OCI-LY7 (cell line): ENCODE results near the gene ELF4. TPM values are rescaled to one million over a fixed set of nuclear protein-coding genes. Genes with fewer than 3 reads are reported as not detected.
A peak's percentile ranks its signal among the peaks of the same experiment; 100 is the strongest.

Experiments used
- BruUV-seq: library from RNA; stranded (reverse); fragments of 400-500 nt; replicated peaks from 2 replicates; lab custom pipeline; 2021; lab: Mats Ljungman, UMichigan
- CTCF ChIA-PET: fragments of 300-600 bp; sonication (Branson Sonifier 250); formaldehyde crosslinking; loops from one replicate; lab custom pipeline; 2022; ENCODE audit warnings: antibody characterized with exemption; ENCODE audit not compliant: unreplicated experiment; lab: Charles Lee
- POLR2A ChIA-PET: fragments of 300-600 bp; sonication (Branson Sonifier 250); formaldehyde crosslinking; loops from one replicate; lab custom pipeline; 2022; ENCODE audit warnings: antibody characterized with exemption; lab: Charles Lee
- DNase-seq: peaks from one replicate; pipeline ENCODE4 v3.0.0-alpha.2; 2015; ENCODE audit warnings: low spot score
- H2AFZ ChIP-seq: fragments of 200-600 bp; sonication (generic), shearing (Covaris generic); 2 replicates; pipeline ENCODE4 v1.6.1; 2014; ENCODE audit warnings: mild to moderate bottlenecking, antibody characterized with exemption, low read length, moderate library complexity
- H3K27ac ChIP-seq: fragments of 200-600 bp; sonication (generic); 2 replicates; pipeline ENCODE4 v1.5.1; 2014; ENCODE audit warnings: mixed run types, low read depth, mild to moderate bottlenecking, moderate library complexity, low read length, inconsistent platforms; ENCODE audit not compliant: poor library complexity, severe bottlenecking
- H3K36me3 ChIP-seq: fragments of 200-600 bp; sonication (generic); 2 replicates; pipeline ENCODE4 v1.6.1; 2014; ENCODE audit warnings: mild to moderate bottlenecking, antibody characterized with exemption, low read length, moderate library complexity, mixed read lengths; ENCODE audit not compliant: insufficient read depth
- H3K4me1 ChIP-seq: fragments of 200-600 bp; sonication (generic); 2 replicates; pipeline ENCODE4 v1.5.1; 2014; ENCODE audit warnings: mild to moderate bottlenecking, low read length; ENCODE audit not compliant: insufficient read depth, poor library complexity, severe bottlenecking
- H3K4me2 ChIP-seq: fragments of 200-600 bp; sonication (generic); 2 replicates; pipeline ENCODE4 v1.6.1; 2014; ENCODE audit warnings: mild to moderate bottlenecking, low read length
- H3K4me3 ChIP-seq: fragments of 200-600 bp; sonication (generic); 2 replicates; pipeline ENCODE4 v1.5.1; 2014; ENCODE audit warnings: mild to moderate bottlenecking, low read depth, low read length; ENCODE audit not compliant: poor library complexity, severe bottlenecking
- H3K79me2 ChIP-seq: fragments of 200-600 bp; sonication (generic); 2 replicates; pipeline ENCODE4 v1.6.1; 2016; ENCODE audit warnings: low read depth, mild to moderate bottlenecking, low read length, moderate library complexity, mixed read lengths; ENCODE audit not compliant: insufficient read depth
- H3K9me2 ChIP-seq: fragments of 200-600 bp; sonication (generic); 2 replicates; pipeline ENCODE4 v1.6.1; 2016; ENCODE audit warnings: mild to moderate bottlenecking, low read length, mixed read lengths; ENCODE audit not compliant: insufficient read depth
- H3K9me3 ChIP-seq: fragments of 200-600 bp; sonication (generic); 2 replicates; pipeline ENCODE4 v1.6.1; 2014; ENCODE audit warnings: mild to moderate bottlenecking, mixed run types, low read length, mixed read lengths
- H4K20me1 ChIP-seq: fragments of 200-600 bp; sonication (generic); 2 replicates; pipeline ENCODE4 v1.6.1; 2014; ENCODE audit warnings: mild to moderate bottlenecking, antibody characterized with exemption, low read length, moderate library complexity, mixed read lengths; ENCODE audit not compliant: insufficient read depth
- EZH2phosphoT487 ChIP-seq: fragments of 200-600 bp; sonication (generic); IDR thresholded peaks from 2 replicates; pipeline ENCODE4 v1.6.1; 2018; ENCODE audit warnings: low read depth, borderline replicate concordance, mild to moderate bottlenecking, mixed run types, antibody characterized with exemption, low read length, moderate library complexity, mixed read lengths
- intact Hi-C: fragments of 100-400 bp; cut with micrococcal nuclease; formaldehyde crosslinking; loops from one replicate; pipeline ENCODE4 v1.10.0; 2022; ENCODE audit not compliant: unreplicated experiment
- total RNA-seq, 2 experiments: library from RNA; depleted of rRNA in 1 of 2; stranded (reverse); fragments of >200 nt in 1 of 2; shearing (Covaris generic) in 1 of 2; gene quantifications; 2 replicates each; pipeline ENCODE4 v1.2.3, GENCODE V29; 2014 to 2022
- TF ChIP-seq, protein P1 (sequence below): fragments of 200-600 bp; sonication (generic); conservative IDR thresholded peaks from 2 replicates; pipeline ENCODE4 v1.5.1; 2014; ENCODE audit warnings: mild to moderate bottlenecking, antibody characterized with exemption, low read length, moderate library complexity, mixed read lengths

ELF4 gene
- total RNA-seq, 2 experiments from 2014 or later, result 15.0 to 27.3 TPM

DNA sequence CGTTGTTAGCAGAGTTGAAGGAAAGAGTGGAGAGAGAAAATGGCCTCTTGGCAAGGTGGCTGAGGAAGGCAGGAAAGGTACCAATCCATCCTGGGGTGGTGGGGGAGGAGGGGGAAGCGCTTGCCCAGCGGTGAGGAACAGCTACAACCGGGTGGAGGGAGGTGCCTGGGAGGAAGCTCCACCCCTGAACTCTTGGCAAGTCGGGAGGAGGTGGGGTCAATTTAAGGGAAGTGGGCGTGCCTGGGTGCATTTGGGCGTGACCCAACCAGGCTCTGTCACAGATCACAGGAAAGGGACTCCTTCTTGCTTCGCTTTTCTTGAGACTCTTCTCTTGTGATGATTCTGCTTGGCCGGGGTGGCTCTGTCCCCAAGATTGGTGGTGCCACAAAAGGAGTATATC is 86.2 kb downstream of the ELF4 start:
- BruUV-seq, result no TSS peak
- peak; percentile 91 for DNase-seq
- POLR2A ChIA-PET, result interaction anchor here (0.6 to 1.7 kb wide), 7 partner anchors 69 to 400 kb away, joined by 3 to 5 read pairs (median 4); no protein-coding TSS in a partner anchor
- Histone ChIP-seq H3K4me3 (peak overlapping the region; percentile 36), H3K36me3 (peaks cover 15% of the 10 kb centered on the region; the same call in 1 of the 2 replicates), H3K4me2 (peak overlapping the region; percentile 69), H3K9me2 (no peaks in the 10 kb centered on the region), H2AFZ (peak overlapping the region; percentile 34; the same call in 1 of the 2 replicates), H4K20me1 (no peaks in the 10 kb centered on the region), H3K9me3 (no peaks in the 10 kb centered on the region), H3K27ac (no peak overlapping the region), H3K4me1 (peaks cover 13% of the 10 kb centered on the region), H3K79me2 (no peaks in the 10 kb centered on the region)
- intact Hi-C loops, result loop anchor here (2.0 kb wide), 1 partner anchor 41 kb away; the partner anchor contains the start of gene BCORL1
- TF ChIP-seq, protein P1, sequence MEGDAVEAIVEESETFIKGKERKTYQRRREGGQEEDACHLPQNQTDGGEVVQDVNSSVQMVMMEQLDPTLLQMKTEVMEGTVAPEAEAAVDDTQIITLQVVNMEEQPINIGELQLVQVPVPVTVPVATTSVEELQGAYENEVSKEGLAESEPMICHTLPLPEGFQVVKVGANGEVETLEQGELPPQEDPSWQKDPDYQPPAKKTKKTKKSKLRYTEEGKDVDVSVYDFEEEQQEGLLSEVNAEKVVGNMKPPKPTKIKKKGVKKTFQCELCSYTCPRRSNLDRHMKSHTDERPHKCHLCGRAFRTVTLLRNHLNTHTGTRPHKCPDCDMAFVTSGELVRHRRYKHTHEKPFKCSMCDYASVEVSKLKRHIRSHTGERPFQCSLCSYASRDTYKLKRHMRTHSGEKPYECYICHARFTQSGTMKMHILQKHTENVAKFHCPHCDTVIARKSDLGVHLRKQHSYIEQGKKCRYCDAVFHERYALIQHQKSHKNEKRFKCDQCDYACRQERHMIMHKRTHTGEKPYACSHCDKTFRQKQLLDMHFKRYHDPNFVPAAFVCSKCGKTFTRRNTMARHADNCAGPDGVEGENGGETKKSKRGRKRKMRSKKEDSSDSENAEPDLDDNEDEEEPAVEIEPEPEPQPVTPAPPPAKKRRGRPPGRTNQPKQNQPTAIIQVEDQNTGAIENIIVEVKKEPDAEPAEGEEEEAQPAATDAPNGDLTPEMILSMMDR, result no peak
- no peak for TF ChIP-seq EZH2phosphoT487
- CTCF ChIA-PET, result interaction anchor here (0.8 to 1.0 kb wide), 2 partner anchors 74 to 98 kb away, joined by 4 to 5 read pairs; no protein-coding TSS in a partner anchor

DNA sequence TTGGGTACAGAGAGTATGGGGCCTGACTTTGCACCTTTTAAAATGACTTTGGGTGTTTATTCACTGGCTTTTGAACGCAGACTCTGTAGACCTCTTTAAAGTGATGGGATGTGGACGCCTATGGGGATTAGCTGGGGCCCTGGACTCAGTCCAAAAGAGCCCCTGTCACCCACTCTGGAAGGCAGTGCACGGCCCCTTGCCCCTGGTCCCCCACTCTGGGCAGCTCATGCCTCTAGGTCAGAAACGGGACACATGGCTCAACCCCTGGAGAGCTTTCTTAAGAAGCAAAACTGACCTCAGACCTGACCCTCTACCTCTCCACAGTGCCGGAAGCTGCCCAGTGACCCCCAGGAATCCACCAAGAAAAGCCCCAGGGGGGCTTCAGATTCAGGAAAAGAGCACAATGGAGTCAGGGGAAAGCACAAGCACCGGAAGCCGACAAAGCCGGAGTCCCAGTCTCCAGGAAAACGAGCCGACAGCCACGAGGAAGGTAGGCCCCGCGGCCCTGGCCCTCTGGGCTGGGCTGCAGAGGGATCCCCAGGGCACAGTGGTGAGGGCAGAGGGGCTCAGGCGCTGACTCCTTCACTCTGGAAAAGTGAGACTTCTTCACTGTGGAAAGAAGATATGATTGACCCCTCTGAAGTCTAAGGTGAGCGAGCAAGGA is 89.5 kb downstream of the ELF4 start:
- Histone ChIP-seq H3K4me1 (peaks cover 13% of the 10 kb centered on the region), H3K4me2 (no peak overlapping the region), H3K9me2 (no peaks in the 10 kb centered on the region), H3K9me3 (no peaks in the 10 kb centered on the region), H3K36me3 (peaks cover 12% of the 10 kb centered on the region; the same call in 1 of the 2 replicates), H3K4me3 (no peak overlapping the region), H2AFZ (no peak overlapping the region), H3K27ac (no peak overlapping the region), H3K79me2 (no peaks in the 10 kb centered on the region), H4K20me1 (no peaks in the 10 kb centered on the region)
- TF ChIP-seq, protein P1, result no peak
- BruUV-seq, result no TSS peak
- POLR2A ChIA-PET, result interaction anchor here (0.6 kb wide), 1 partner anchor 70 kb away, joined by 7 read pairs; no protein-coding TSS in a partner anchor
- CTCF ChIA-PET, result no interaction called here
- DNase-seq, result no peak
- intact Hi-C loops, result no loop called here

DNA sequence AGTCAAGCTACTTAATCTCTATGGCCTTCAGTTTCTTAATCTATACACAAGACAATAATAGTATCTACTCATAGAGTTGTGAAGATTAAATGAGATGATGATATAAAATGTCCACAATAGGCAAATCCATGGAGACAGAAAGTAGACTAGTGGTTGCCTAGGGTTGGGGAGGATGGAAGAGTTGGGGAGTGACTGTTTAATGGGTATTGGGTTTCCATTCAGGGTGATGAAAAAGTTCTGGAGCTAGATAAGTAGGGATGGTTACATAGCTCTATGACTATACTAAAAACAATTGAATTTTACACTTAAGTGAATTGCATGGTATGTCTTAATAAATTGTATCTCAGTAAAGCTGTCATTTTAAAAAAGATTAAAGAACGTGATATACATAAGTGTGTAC is 92.2 kb downstream of the ELF4 start:
- no peaks in the 10 kb centered on the region for H3K79me2 ChIP-seq
- intact Hi-C loops, result no loop called here

More for the DNA sequence above, 92.2 kb downstream of the ELF4 start:
- POLR2A ChIA-PET, result interaction anchor here (1.1 kb wide), 1 partner anchor 17 kb away, joined by 4 read pairs; no protein-coding TSS in a partner anchor
- Histone ChIP-seq H2AFZ (no peak overlapping the region), H3K9me2 (no peaks in the 10 kb centered on the region), H3K4me2 (no peak overlapping the region), H3K4me3 (no peak overlapping the region), H3K36me3 (peaks cover 3% of the 10 kb centered on the region; the same call in 1 of the 2 replicates), H3K4me1 (no peaks in the 10 kb centered on the region), H3K9me3 (no peaks in the 10 kb centered on the region), H4K20me1 (no peaks in the 10 kb centered on the region), H3K27ac (no peak overlapping the region)
- CTCF ChIA-PET, result no interaction called here
- no TSS peak for BruUV-seq
- TF ChIP-seq, protein P1, result no peak
- no peak for DNase-seq
